ENCODE measurements around the gene CASKIN1.

- TF ChIP-seq CTCF (conservative IDR thresholded peaks at IDR 0.05; ENCODE audit: low read length) (no peak), EZH2phosphoT487 (IDR thresholded peaks at IDR 0.05; ENCODE audit: borderline replicate concordance) (no peak)
These were observed 41.1 kb downstream of the CASKIN1 start, which contains the start of gene TRAF7 for GRCh38 chr16:2155091-2155950.
